Ishikawa (cell line): ENCODE results near the gene GRIA4.
A peak's percentile ranks its signal among the peaks of the same experiment; 100 is the strongest.

Experiments used
- CEBPB ChIP-seq: IDR thresholded peaks from 2 replicates; pipeline ENCODE4 v1.6.1; 2012
- CREB1 ChIP-seq: IDR thresholded peaks from 2 replicates; pipeline ENCODE4 v1.6.1; 2012; ENCODE audit warnings: low read depth
- EGR1 ChIP-seq: IDR thresholded peaks from 2 replicates; pipeline ENCODE4 v1.6.1; 2012
- EP300 ChIP-seq: IDR thresholded peaks from 2 replicates; pipeline ENCODE4 v1.6.1; 2012; ENCODE audit warnings: borderline replicate concordance
- FOXM1 ChIP-seq: IDR thresholded peaks from 2 replicates; pipeline ENCODE4 v1.6.1; 2012; ENCODE audit warnings: low read depth, borderline replicate concordance
- NFIC ChIP-seq: IDR thresholded peaks from 2 replicates; pipeline ENCODE4 v1.6.1; 2012
- RAD21 ChIP-seq: IDR thresholded peaks from 2 replicates; pipeline ENCODE4 v1.6.1; 2012; ENCODE audit warnings: low read depth
- TAF1 ChIP-seq: IDR thresholded peaks from 2 replicates; pipeline ENCODE4 v1.6.1; 2012; ENCODE audit warnings: low read depth, mild to moderate bottlenecking
- TCF12 ChIP-seq: IDR thresholded peaks from 2 replicates; pipeline ENCODE4 v1.6.1; 2012; ENCODE audit warnings: low read depth
- TEAD4 ChIP-seq: IDR thresholded peaks from 2 replicates; pipeline ENCODE4 v1.6.1; 2012
- YY1 ChIP-seq: IDR thresholded peaks from 2 replicates; pipeline ENCODE4 v1.6.1; 2012; ENCODE audit warnings: low read depth
- ZBTB7A ChIP-seq: IDR thresholded peaks from 2 replicates; pipeline ENCODE4 v1.6.1; 2012; ENCODE audit warnings: low read depth
- TF ChIP-seq, protein P1 (sequence below): IDR thresholded peaks from 2 replicates; pipeline ENCODE4 v1.6.1; 2012; ENCODE audit warnings: low read depth, mild to moderate bottlenecking
- TF ChIP-seq, protein P2 (sequence below): IDR thresholded peaks from 2 replicates; pipeline ENCODE4 v1.6.1; 2012
- TF ChIP-seq, protein P3 (sequence below): IDR thresholded peaks from 2 replicates; pipeline ENCODE4 v1.6.1; 2012

GRIA4 gene

DNA sequence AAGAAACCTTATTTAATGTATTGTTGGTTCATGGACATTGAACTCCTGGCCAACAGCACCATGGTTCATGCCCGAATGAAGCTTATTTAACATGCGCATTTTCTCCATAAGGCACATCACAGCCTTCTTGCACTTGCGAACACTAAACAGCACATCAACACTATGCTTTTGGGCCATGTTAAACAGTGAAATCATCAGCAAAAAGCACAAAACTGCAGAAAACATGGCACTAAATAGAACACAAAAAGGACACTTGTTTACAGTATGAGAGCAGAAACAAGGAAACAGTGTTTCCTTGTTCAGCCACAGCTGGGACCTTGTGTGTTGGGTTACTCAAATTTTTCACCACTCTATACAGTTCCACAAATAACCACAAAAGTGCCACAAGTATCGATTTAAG lies 289.9 kb downstream of the GRIA4 start:
- TF ChIP-seq YY1 (no peak), ZBTB7A (no peak), NFIC (no peak), EP300 (no peak), RAD21 (no peak), EGR1 (no peak), TAF1 (no peak), CREB1 (no peak), FOXM1 (no peak), TEAD4 (no peak)
- TF ChIP-seq, protein P1, sequence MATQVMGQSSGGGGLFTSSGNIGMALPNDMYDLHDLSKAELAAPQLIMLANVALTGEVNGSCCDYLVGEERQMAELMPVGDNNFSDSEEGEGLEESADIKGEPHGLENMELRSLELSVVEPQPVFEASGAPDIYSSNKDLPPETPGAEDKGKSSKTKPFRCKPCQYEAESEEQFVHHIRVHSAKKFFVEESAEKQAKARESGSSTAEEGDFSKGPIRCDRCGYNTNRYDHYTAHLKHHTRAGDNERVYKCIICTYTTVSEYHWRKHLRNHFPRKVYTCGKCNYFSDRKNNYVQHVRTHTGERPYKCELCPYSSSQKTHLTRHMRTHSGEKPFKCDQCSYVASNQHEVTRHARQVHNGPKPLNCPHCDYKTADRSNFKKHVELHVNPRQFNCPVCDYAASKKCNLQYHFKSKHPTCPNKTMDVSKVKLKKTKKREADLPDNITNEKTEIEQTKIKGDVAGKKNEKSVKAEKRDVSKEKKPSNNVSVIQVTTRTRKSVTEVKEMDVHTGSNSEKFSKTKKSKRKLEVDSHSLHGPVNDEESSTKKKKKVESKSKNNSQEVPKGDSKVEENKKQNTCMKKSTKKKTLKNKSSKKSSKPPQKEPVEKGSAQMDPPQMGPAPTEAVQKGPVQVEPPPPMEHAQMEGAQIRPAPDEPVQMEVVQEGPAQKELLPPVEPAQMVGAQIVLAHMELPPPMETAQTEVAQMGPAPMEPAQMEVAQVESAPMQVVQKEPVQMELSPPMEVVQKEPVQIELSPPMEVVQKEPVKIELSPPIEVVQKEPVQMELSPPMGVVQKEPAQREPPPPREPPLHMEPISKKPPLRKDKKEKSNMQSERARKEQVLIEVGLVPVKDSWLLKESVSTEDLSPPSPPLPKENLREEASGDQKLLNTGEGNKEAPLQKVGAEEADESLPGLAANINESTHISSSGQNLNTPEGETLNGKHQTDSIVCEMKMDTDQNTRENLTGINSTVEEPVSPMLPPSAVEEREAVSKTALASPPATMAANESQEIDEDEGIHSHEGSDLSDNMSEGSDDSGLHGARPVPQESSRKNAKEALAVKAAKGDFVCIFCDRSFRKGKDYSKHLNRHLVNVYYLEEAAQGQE: no peak
- TF ChIP-seq, protein P2, sequence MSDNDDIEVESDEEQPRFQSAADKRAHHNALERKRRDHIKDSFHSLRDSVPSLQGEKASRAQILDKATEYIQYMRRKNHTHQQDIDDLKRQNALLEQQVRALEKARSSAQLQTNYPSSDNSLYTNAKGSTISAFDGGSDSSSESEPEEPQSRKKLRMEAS: no peak
- TF ChIP-seq, protein P3, sequence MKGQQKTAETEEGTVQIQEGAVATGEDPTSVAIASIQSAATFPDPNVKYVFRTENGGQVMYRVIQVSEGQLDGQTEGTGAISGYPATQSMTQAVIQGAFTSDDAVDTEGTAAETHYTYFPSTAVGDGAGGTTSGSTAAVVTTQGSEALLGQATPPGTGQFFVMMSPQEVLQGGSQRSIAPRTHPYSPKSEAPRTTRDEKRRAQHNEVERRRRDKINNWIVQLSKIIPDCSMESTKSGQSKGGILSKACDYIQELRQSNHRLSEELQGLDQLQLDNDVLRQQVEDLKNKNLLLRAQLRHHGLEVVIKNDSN: no peak

DNA sequence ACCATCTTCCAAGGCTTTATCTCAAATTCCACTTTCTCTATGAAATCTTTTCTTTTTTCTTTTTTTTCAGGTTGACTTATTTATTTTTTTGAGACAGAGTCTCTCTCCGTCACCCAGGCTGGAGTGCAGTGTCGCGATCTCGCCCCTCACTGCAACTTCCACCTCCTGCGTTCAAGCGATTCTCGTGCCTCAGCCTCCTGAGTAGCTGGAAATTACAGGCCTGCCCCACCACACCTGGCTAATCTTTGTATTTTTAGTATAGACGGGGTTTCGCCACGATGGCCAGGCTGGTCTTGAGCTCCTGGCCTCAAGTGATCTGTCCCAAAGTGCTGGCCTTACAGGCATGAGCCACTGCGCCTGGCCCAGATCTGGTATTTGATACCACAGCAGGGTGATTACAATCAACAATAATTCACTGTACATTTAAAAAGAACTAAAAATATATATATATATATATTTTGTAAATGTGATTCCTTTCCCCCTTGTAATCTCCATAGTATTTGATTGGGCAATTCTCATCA lies 290.7 kb downstream of the GRIA4 start:
- no peak for TF ChIP-seq CREB1
- no peak for TF ChIP-seq TCF12
- TF ChIP-seq FOXM1: no peak
- TF ChIP-seq, protein P2: no peak
- TF ChIP-seq TEAD4: no peak
- no peak for TF ChIP-seq YY1
- no peak for TF ChIP-seq NFIC
- no peak for TF ChIP-seq EP300
- TF ChIP-seq, protein P1: no peak
- TF ChIP-seq, protein P3: no peak
- no peak for TF ChIP-seq TAF1
- no peak for TF ChIP-seq CEBPB
- no peak for TF ChIP-seq ZBTB7A
- no peak for TF ChIP-seq RAD21
- TF ChIP-seq EGR1: no peak

DNA sequence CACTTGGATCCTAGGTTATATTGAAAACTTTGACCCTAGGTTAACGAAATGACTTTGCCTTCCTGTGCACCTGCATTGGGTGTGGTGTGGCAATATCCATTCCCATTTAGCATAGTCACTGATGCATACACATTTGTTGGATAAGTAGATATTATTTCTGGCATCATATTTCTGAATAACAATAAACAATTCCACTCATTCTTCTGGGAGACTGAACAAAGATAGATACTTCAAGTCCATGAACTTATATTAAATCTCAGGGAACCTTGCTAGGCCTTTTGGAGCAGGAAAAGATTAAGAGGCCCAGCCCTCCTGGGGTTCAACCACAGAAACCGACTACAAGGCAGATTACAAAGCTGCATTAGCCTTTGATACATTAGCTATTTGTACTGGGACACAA lies 293.2 kb downstream of the GRIA4 start:
- TF ChIP-seq EGR1 (no peak), EP300 (peak; percentile 87), NFIC (no peak), RAD21 (no peak), CREB1 (no peak), ZBTB7A (no peak), YY1 (no peak), TCF12 (peak; percentile 97), TEAD4 (peak; percentile 38; the same call in 1 of the 2 replicates), TAF1 (no peak), CEBPB (peak; percentile 79), FOXM1 (peak; percentile 83)
- TF ChIP-seq, protein P3: no peak
- TF ChIP-seq, protein P2: no peak
- TF ChIP-seq, protein P1: no peak

DNA sequence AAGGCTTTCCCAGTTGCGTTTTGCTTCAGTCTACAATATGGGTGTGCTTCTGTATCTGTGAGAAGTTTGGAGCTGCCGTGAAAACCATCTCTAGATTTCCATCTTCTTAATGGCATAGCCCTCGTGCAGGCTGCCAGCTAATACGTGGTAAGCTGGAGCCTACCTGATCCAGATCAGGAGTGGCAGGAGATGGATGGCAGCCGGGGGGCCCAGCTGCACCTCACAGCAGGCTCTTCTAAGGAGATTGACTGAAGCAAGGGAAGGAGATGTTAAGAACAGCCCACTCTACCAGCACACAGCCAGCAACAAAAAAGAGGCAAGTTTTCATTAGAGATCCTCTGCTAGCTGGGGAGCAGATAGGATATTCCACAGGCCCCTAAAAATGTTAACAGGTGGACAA lies 296.6 kb downstream of the GRIA4 start:
- TF ChIP-seq YY1 (no peak), TAF1 (no peak), NFIC (no peak), ZBTB7A (no peak), TCF12 (no peak), CREB1 (no peak), TEAD4 (no peak), RAD21 (no peak), EGR1 (no peak), EP300 (no peak), FOXM1 (no peak), CEBPB (no peak)
- TF ChIP-seq, protein P2: no peak
- TF ChIP-seq, protein P1: no peak
- TF ChIP-seq, protein P3: no peak
